Smooth muscle cell (in vitro differentiated cells): ENCODE results near the gene MED10. TPM values are rescaled to one million over a fixed set of nuclear protein-coding genes. Genes with fewer than 3 reads are reported as not detected.
A peak's percentile ranks its signal among the peaks of the same experiment; 100 is the strongest.

Experiments used
- DNase-seq: peaks from one replicate; lab custom pipeline; 2025; ENCODE audit not compliant: unreplicated experiment; lab: John Stamatoyannopoulos, UW
- H2AFZ ChIP-seq: fragments of 200-600 bp; sonication (generic); 2 replicates; pipeline ENCODE4 v1.6.0; 2016; ENCODE audit warnings: antibody characterized with exemption, low read depth, mild to moderate bottlenecking
- H3F3A ChIP-seq: fragments of 200-600 bp; sonication (generic); 2 replicates; pipeline ENCODE4 v1.6.0; 2017; ENCODE audit warnings: antibody characterized with exemption, low read depth
- H3K27ac ChIP-seq: fragments of 200-600 bp; sonication (generic); 2 replicates; pipeline ENCODE4 v1.5.1; 2016; ENCODE audit warnings: low read depth, mild to moderate bottlenecking
- H3K27me3 ChIP-seq: fragments of 200-600 bp; sonication (generic); 2 replicates; pipeline ENCODE4 v1.6.1; 2016; ENCODE audit warnings: low read depth, mild to moderate bottlenecking
- H3K36me3 ChIP-seq: fragments of 200-600 bp; sonication (generic); 2 replicates; pipeline ENCODE4 v1.5.1; 2016; ENCODE audit warnings: low read depth
- H3K4me1 ChIP-seq: fragments of 200-600 bp; sonication (generic); 2 replicates; pipeline ENCODE4 v1.5.1; 2016; ENCODE audit warnings: low read depth
- H3K4me2 ChIP-seq: fragments of 200-600 bp; sonication (generic); 2 replicates; pipeline ENCODE4 v1.6.0; 2016; ENCODE audit warnings: mild to moderate bottlenecking
- H3K4me3 ChIP-seq: fragments of 200-600 bp; sonication (generic); 2 replicates; pipeline ENCODE4 v1.5.1; 2016; ENCODE audit warnings: mild to moderate bottlenecking
- H3K79me2 ChIP-seq: fragments of 200-600 bp; sonication (generic); 2 replicates; pipeline ENCODE4 v1.6.0; 2016; ENCODE audit warnings: low read depth, mild to moderate bottlenecking
- H3K9ac ChIP-seq: fragments of 200-600 bp; sonication (generic); 2 replicates; pipeline ENCODE4 v1.6.0; 2016; ENCODE audit warnings: low read depth
- H3K9me3 ChIP-seq: fragments of 200-600 bp; sonication (generic); replicated peaks from 2 replicates; pipeline ENCODE4 v1.5.1; 2016; ENCODE audit warnings: low read depth
- H4K20me1 ChIP-seq: fragments of 200-600 bp; sonication (generic); 2 replicates; pipeline ENCODE4 v1.6.0; 2016; ENCODE audit warnings: low read depth
- CTCF ChIP-seq: fragments of 200-600 bp; sonication (generic); IDR thresholded peaks from 2 replicates; pipeline ENCODE4 v1.5.1; 2017; ENCODE audit warnings: borderline replicate concordance, mild to moderate bottlenecking, antibody characterized with exemption; ENCODE audit not compliant: insufficient read depth, poor library complexity, severe bottlenecking
- WGBS: methylation state at CpG from one replicate; pipeline ENCODE4 v1.1.7; 2016; ENCODE audit warnings: low lambda C conversion rate; 5-methylcytosine and 5-hydroxymethylcytosine counted together
- polyA plus RNA-seq: library from polyadenylated mRNA; unstranded; fragments of >200 nt; fragmentation: Nextera tagmentation; extraction: Ambion mirVana; gene quantifications from 2 replicates; pipeline ENCODE4 v1.2.1, GENCODE V29; 2016
- total RNA-seq: library from RNA; depleted of rRNA; stranded (reverse); fragments of >200 nt; gene quantifications from 2 replicates; pipeline ENCODE4 v1.2.3, GENCODE V29; 2014

The MED10 gene
- total and polyA plus RNA-seq, 2 experiments from 2014 or later = 23.0 to 96.2 TPM

GRCh38 chr5:6405591-6405990 lies 27.2 kb upstream of the MED10 start:
- no peak overlapping the region for H3K4me3 ChIP-seq
- no peak for DNase-seq
- no peaks in the 10 kb centered on the region for H3K27me3 ChIP-seq
- H2AFZ ChIP-seq = no peak overlapping the region
- 90% methylated on average over 4 of the region's 4 CpGs for WGBS
- no peak overlapping the region for H3K9ac ChIP-seq
- no peak overlapping the region for H3K4me2 ChIP-seq
- no peak for TF ChIP-seq CTCF
- peaks cover 5% of the 10 kb centered on the region for H3F3A ChIP-seq
- no peaks in the 10 kb centered on the region for H3K79me2 ChIP-seq
- H4K20me1 ChIP-seq = no peaks in the 10 kb centered on the region
- no peaks in the 10 kb centered on the region for H3K9me3 ChIP-seq
- H3K27ac ChIP-seq = no peak overlapping the region
- H3K36me3 ChIP-seq = no peaks in the 10 kb centered on the region
- no peaks in the 10 kb centered on the region for H3K4me1 ChIP-seq

GRCh38 chr5:6404129-6404528 lies 25.8 kb upstream of the MED10 start:
- Histone ChIP-seq H4K20me1 (no peaks in the 10 kb centered on the region), H3K4me1 (no peaks in the 10 kb centered on the region), H3K4me3 (no peak overlapping the region), H3K9ac (peak overlapping the region; percentile 69), H3F3A (peaks cover 5% of the 10 kb centered on the region), H3K27ac (peak overlapping the region; percentile 81), H3K9me3 (no peaks in the 10 kb centered on the region), H3K27me3 (no peaks in the 10 kb centered on the region), H2AFZ (no peak overlapping the region), H3K36me3 (no peaks in the 10 kb centered on the region), H3K79me2 (no peaks in the 10 kb centered on the region), H3K4me2 (peak overlapping the region; percentile 70)
- no peak for DNase-seq
- 38% methylated on average over 4 of the region's 4 CpGs for WGBS
- TF ChIP-seq CTCF = no peak

GRCh38 chr5:6403416-6403815 lies 25.1 kb upstream of the MED10 start:
- Histone ChIP-seq H2AFZ (no peak overlapping the region), H3K4me2 (peak overlapping the region; percentile 70), H3K4me1 (no peaks in the 10 kb centered on the region), H3K9me3 (no peaks in the 10 kb centered on the region), H3K4me3 (no peak overlapping the region), H3K9ac (peak overlapping the region; percentile 69), H3K79me2 (no peaks in the 10 kb centered on the region), H3F3A (peaks cover 5% of the 10 kb centered on the region), H3K27ac (peak overlapping the region; percentile 81), H3K27me3 (no peaks in the 10 kb centered on the region), H3K36me3 (no peaks in the 10 kb centered on the region), H4K20me1 (no peaks in the 10 kb centered on the region)
- WGBS = 87% methylated on average over 4 of the region's 4 CpGs
- no peak for DNase-seq
- no peak for TF ChIP-seq CTCF

- no peaks in the 10 kb centered on the region for H3K79me2 ChIP-seq
- no peaks in the 10 kb centered on the region for H3K27me3 ChIP-seq
- no peak for TF ChIP-seq CTCF
- H2AFZ ChIP-seq = no peak overlapping the region
- H3K4me2 ChIP-seq = peak overlapping the region; percentile 70
- peak overlapping the region; percentile 81 for H3K27ac ChIP-seq
- H3F3A ChIP-seq = peaks cover 5% of the 10 kb centered on the region
- no peaks in the 10 kb centered on the region for H3K9me3 ChIP-seq
- H3K4me1 ChIP-seq = no peaks in the 10 kb centered on the region
- H3K36me3 ChIP-seq = no peaks in the 10 kb centered on the region
- WGBS = 16% methylated on average over 6 of the region's 6 CpGs
- no peak for DNase-seq
- H3K9ac ChIP-seq = peak overlapping the region; percentile 69
- H3K4me3 ChIP-seq = no peak overlapping the region
- no peaks in the 10 kb centered on the region for H4K20me1 ChIP-seq
Measured at GRCh38 chr5:6402939-6403338, 24.6 kb upstream of the MED10 start.
